ENCODE results near the gene SENP6. TPM values are rescaled to one million over a fixed set of nuclear protein-coding genes. Genes with fewer than 3 reads are reported as not detected.
A peak's percentile ranks its signal among the peaks of the same experiment; 100 is the strongest.
"Not testable (repeated sequence)": the region's sequence is repeated elsewhere in the genome, so short reads cannot be mapped to it uniquely, and the experiment has no call there.

The SENP6 gene
- 93.0 TPM for polyA plus RNA-seq
- long read RNA-seq, donor 1, full-length matches to known transcripts = 4 of 4 reads
- long read RNA-seq, donor 1, partial matches to known transcripts = 0 of 4 reads
- long read RNA-seq, donor 1, other reads (novel, unspliced or antisense) = 0 of 4 reads
- long read RNA-seq, donor 2, full-length matches to known transcripts = 5 of 23 reads
- long read RNA-seq, donor 2, partial matches to known transcripts = 18 of 23 reads
- long read RNA-seq, donor 2, other reads (novel, unspliced or antisense) = 0 of 23 reads
- long read RNA-seq, donor 3, partial matches to known transcripts = 14 of 14 reads
- long read RNA-seq, donor 3, other reads (novel, unspliced or antisense) = 0 of 14 reads
- long read RNA-seq, donor 4 = 0 reads
- long read RNA-seq, donor 5, partial matches to known transcripts = 0 of 1 reads
- long read RNA-seq, donor 5, other reads (novel, unspliced or antisense) = 0 of 1 reads
- long read RNA-seq, donor 6, partial matches to known transcripts = 10 of 10 reads
- long read RNA-seq, donor 6, other reads (novel, unspliced or antisense) = 0 of 10 reads
- long read RNA-seq, donor 7, partial matches to known transcripts = 7 of 7 reads
- long read RNA-seq, donor 7, other reads (novel, unspliced or antisense) = 0 of 7 reads
- long read RNA-seq, donor 8, full-length matches to known transcripts = 5 of 15 reads
- long read RNA-seq, donor 8, partial matches to known transcripts = 10 of 15 reads
- long read RNA-seq, donor 8, other reads (novel, unspliced or antisense) = 0 of 15 reads
- long read RNA-seq, donor 9, partial matches to known transcripts = 5 of 5 reads
- long read RNA-seq, donor 9, other reads (novel, unspliced or antisense) = 0 of 5 reads
- long read RNA-seq, donor 10, full-length matches to known transcripts = 2 of 8 reads
- long read RNA-seq, donor 10, partial matches to known transcripts = 6 of 8 reads
- long read RNA-seq, donor 10, other reads (novel, unspliced or antisense) = 0 of 8 reads
- long read RNA-seq, donor 11 = 0 reads

GRCh38 chr6:75601304-75602245, at the start of gene SENP6:
Gene SENP6, plus strand, starts transcription at chr6:75601880. Its CDS starts 645 bp downstream, at chr6:75602525.
- peak; percentile 71 to 92 for DNase-seq
- Histone ChIP-seq H3K4me3 (ENCODE audit: low read length) (peak within 1 kb of the TSS; percentile 88), H3K36me3 (ENCODE audit: control insufficient read depth, insufficient read depth, low read length) (no peaks in the 10 kb centered on the region), H3K9me3 (ENCODE audit: control insufficient read depth, low read depth, low read length) (no peaks in the 10 kb centered on the region), H3K4me1 (ENCODE audit: control insufficient read depth, insufficient read depth, low read length) (no peaks in the 10 kb centered on the region), H3K27me3 (ENCODE audit: control insufficient read depth, insufficient read depth, low read length) (no peaks in the 10 kb centered on the region), H3K27ac (ENCODE audit: low read length) (peak within 1 kb of the TSS; percentile 89)
- 20% methylated on average over 2 of the region's 76 CpGs for WGBS (ENCODE audit: insufficient coverage, low lambda C conversion rate)

- no CpG with 5 or more reads among the region's 5 CpGs for WGBS (ENCODE audit: insufficient coverage, low lambda C conversion rate)
Observed at GRCh38 chr6:75556240-75556639, 45.4 kb upstream of the SENP6 start.

GRCh38 chr6:75557068-75557467, 44.6 kb upstream of the SENP6 start:
- Histone ChIP-seq H3K36me3 (ENCODE audit: control insufficient read depth, insufficient read depth, low read length) (no peaks in the 10 kb centered on the region), H3K27ac (ENCODE audit: low read length) (no peak overlapping the region), H3K27me3 (ENCODE audit: control insufficient read depth, insufficient read depth, low read length) (no peaks in the 10 kb centered on the region), H3K4me3 (ENCODE audit: low read length) (no peak overlapping the region), H3K9me3 (ENCODE audit: control insufficient read depth, low read depth, low read length) (peaks cover 2% of the 10 kb centered on the region), H3K4me1 (ENCODE audit: control insufficient read depth, insufficient read depth, low read length) (peaks cover 3% of the 10 kb centered on the region)
- no peak for DNase-seq
- WGBS (ENCODE audit: insufficient coverage, low lambda C conversion rate) = 100% methylated on average over 1 of the region's 1 CpG

More at GRCh38 chr6:75556240-75556639, 45.4 kb upstream of the SENP6 start:
- Histone ChIP-seq H3K4me3 (ENCODE audit: low read length) (no peak overlapping the region), H3K4me1 (ENCODE audit: control insufficient read depth, insufficient read depth, low read length) (peaks cover 3% of the 10 kb centered on the region), H3K9me3 (ENCODE audit: control insufficient read depth, low read depth, low read length) (peaks cover 2% of the 10 kb centered on the region), H3K27ac (ENCODE audit: low read length) (peak overlapping the region; percentile 61), H3K27me3 (ENCODE audit: control insufficient read depth, insufficient read depth, low read length) (no peaks in the 10 kb centered on the region), H3K36me3 (ENCODE audit: control insufficient read depth, insufficient read depth, low read length) (no peaks in the 10 kb centered on the region)
- peak; percentile 64 to 75 for DNase-seq

GRCh38 chr6:75563032-75563431, 38.6 kb upstream of the SENP6 start:
- no CpG with 5 or more reads among the region's 1 CpG for WGBS (ENCODE audit: insufficient coverage, low lambda C conversion rate)
- no peaks in the 10 kb centered on the region for H3K36me3 ChIP-seq (ENCODE audit: control insufficient read depth, insufficient read depth, low read length)

GRCh38 chr6:75566137-75566767, 35.4 kb upstream of the SENP6 start:
- WGBS (ENCODE audit: insufficient coverage, low lambda C conversion rate) = no CpG with 5 or more reads among the region's 2 CpGs
- no peaks in the 10 kb centered on the region for H3K27me3 ChIP-seq (ENCODE audit: control insufficient read depth, insufficient read depth, low read length)
- no peak overlapping the region for H3K4me3 ChIP-seq (ENCODE audit: low read length)
- DNase-seq = no peak
- H3K9me3 ChIP-seq (ENCODE audit: control insufficient read depth, low read depth, low read length) = peaks cover 7% of the 10 kb centered on the region
- no peaks in the 10 kb centered on the region for H3K36me3 ChIP-seq (ENCODE audit: control insufficient read depth, insufficient read depth, low read length)
- no peaks in the 10 kb centered on the region for H3K4me1 ChIP-seq (ENCODE audit: control insufficient read depth, insufficient read depth, low read length)
- H3K27ac ChIP-seq (ENCODE audit: low read length) = no peak overlapping the region

More at GRCh38 chr6:75563032-75563431, 38.6 kb upstream of the SENP6 start:
- no peaks in the 10 kb centered on the region for H3K4me1 ChIP-seq (ENCODE audit: control insufficient read depth, insufficient read depth, low read length)
- H3K9me3 ChIP-seq (ENCODE audit: control insufficient read depth, low read depth, low read length) = peaks cover 7% of the 10 kb centered on the region
- H3K27ac ChIP-seq (ENCODE audit: low read length) = no peak overlapping the region
- no peak overlapping the region for H3K4me3 ChIP-seq (ENCODE audit: low read length)
- H3K27me3 ChIP-seq (ENCODE audit: control insufficient read depth, insufficient read depth, low read length) = no peaks in the 10 kb centered on the region
- peak in 1 of 2 donors; percentile 12 for DNase-seq

- no peak for DNase-seq
- H3K9me3 ChIP-seq (ENCODE audit: control insufficient read depth, low read depth, low read length) = peaks cover 7% of the 10 kb centered on the region
- H3K4me3 ChIP-seq (ENCODE audit: low read length) = no peak overlapping the region
- no CpG with 5 or more reads among the region's 6 CpGs for WGBS (ENCODE audit: insufficient coverage, low lambda C conversion rate)
- no peaks in the 10 kb centered on the region for H3K27me3 ChIP-seq (ENCODE audit: control insufficient read depth, insufficient read depth, low read length)
- no peak overlapping the region for H3K27ac ChIP-seq (ENCODE audit: low read length)
- H3K4me1 ChIP-seq (ENCODE audit: control insufficient read depth, insufficient read depth, low read length) = no peaks in the 10 kb centered on the region
- no peaks in the 10 kb centered on the region for H3K36me3 ChIP-seq (ENCODE audit: control insufficient read depth, insufficient read depth, low read length)
Observed at GRCh38 chr6:75568100-75568499, 33.6 kb upstream of the SENP6 start.

GRCh38 chr6:75568965-75569364, 32.7 kb upstream of the SENP6 start:
- Histone ChIP-seq H3K27me3 (ENCODE audit: control insufficient read depth, insufficient read depth, low read length) (no peaks in the 10 kb centered on the region), H3K36me3 (ENCODE audit: control insufficient read depth, insufficient read depth, low read length) (no peaks in the 10 kb centered on the region), H3K9me3 (ENCODE audit: control insufficient read depth, low read depth, low read length) (peaks cover 7% of the 10 kb centered on the region), H3K27ac (ENCODE audit: low read length) (no peak overlapping the region), H3K4me3 (ENCODE audit: low read length) (no peak overlapping the region), H3K4me1 (ENCODE audit: control insufficient read depth, insufficient read depth, low read length) (no peaks in the 10 kb centered on the region)
- DNase-seq = no peak
- 0% methylated on average over 1 of the region's 3 CpGs for WGBS (ENCODE audit: insufficient coverage, low lambda C conversion rate)

GRCh38 chr6:75570671-75571070, 31.0 kb upstream of the SENP6 start:
- not testable (repeated sequence) for H3K4me1 ChIP-seq (ENCODE audit: control insufficient read depth, insufficient read depth, low read length); H3K36me3 ChIP-seq (ENCODE audit: control insufficient read depth, insufficient read depth, low read length); H3K27ac ChIP-seq (ENCODE audit: low read length); DNase-seq; H3K27me3 ChIP-seq (ENCODE audit: control insufficient read depth, insufficient read depth, low read length); H3K9me3 ChIP-seq (ENCODE audit: control insufficient read depth, low read depth, low read length); H3K4me3 ChIP-seq (ENCODE audit: low read length)
- WGBS (ENCODE audit: insufficient coverage, low lambda C conversion rate) = no CpG with 5 or more reads among the region's 6 CpGs

GRCh38 chr6:75572072-75572471, 29.6 kb upstream of the SENP6 start:
- no CpG with 5 or more reads among the region's 2 CpGs for WGBS (ENCODE audit: insufficient coverage, low lambda C conversion rate)
- Histone ChIP-seq H3K9me3 (ENCODE audit: control insufficient read depth, low read depth, low read length) (no peaks in the 10 kb centered on the region), H3K36me3 (ENCODE audit: control insufficient read depth, insufficient read depth, low read length) (no peaks in the 10 kb centered on the region), H3K27ac (ENCODE audit: low read length) (no peak overlapping the region), H3K4me3 (ENCODE audit: low read length) (no peak overlapping the region), H3K27me3 (ENCODE audit: control insufficient read depth, insufficient read depth, low read length) (no peaks in the 10 kb centered on the region), H3K4me1 (ENCODE audit: control insufficient read depth, insufficient read depth, low read length) (no peaks in the 10 kb centered on the region)
- DNase-seq = no peak

Measured in large intestine (tissue), 12 donors.